Activated CD4-positive, alpha-beta T cell treated with anti-CD3 and anti-CD28 coated beads for 48 hours (primary cell): ENCODE data around the gene GTF2H1.

Source experiments
- DNase-seq: peaks from one replicate; pipeline ENCODE4 v3.0.0-alpha.2; 2020

Gene GTF2H1

GRCh38 chr11:18321969-18322711 lies at the start of gene GTF2H1, which contains the start of gene HPS5:
TSS of gene GTF2H1 (plus strand) at chr11:18322567. CDS start at chr11:18333075, 10,508 bp downstream.
TSS of gene HPS5 (minus strand) at chr11:18322140. CDS start at chr11:18317858, 4,282 bp downstream.
- peak; percentile 96 for DNase-seq

GRCh38 chr11:18277565-18278271 lies 44.6 kb upstream of the GTF2H1 start:
- no peak for DNase-seq

- no peak for DNase-seq
These were observed 41.8 kb upstream of the GTF2H1 start for GRCh38 chr11:18280438-18281045.

- DNase-seq = no peak
These were observed 39.7 kb upstream of the GTF2H1 start for GRCh38 chr11:18282626-18283025.

GRCh38 chr11:18285841-18286240 lies 36.5 kb upstream of the GTF2H1 start:
- no peak for DNase-seq

GRCh38 chr11:18288911-18289310 lies 33.5 kb upstream of the GTF2H1 start:
- no peak for DNase-seq

- DNase-seq = peak; percentile 18
These were observed 27.5 kb upstream of the GTF2H1 start for GRCh38 chr11:18294862-18295261.

- no peak for DNase-seq
These were observed 27.1 kb upstream of the GTF2H1 start for GRCh38 chr11:18295316-18295715.

- no peak for DNase-seq
These were observed 22.6 kb upstream of the GTF2H1 start for GRCh38 chr11:18299721-18300120.

- DNase-seq = no peak
These were observed 17.6 kb upstream of the GTF2H1 start for GRCh38 chr11:18304745-18305144.

GRCh38 chr11:18307461-18308139 lies 14.8 kb upstream of the GTF2H1 start:
- DNase-seq = no peak

- DNase-seq = no peak
These were observed 14.1 kb upstream of the GTF2H1 start for GRCh38 chr11:18308242-18308641.

- DNase-seq = no peak
These were observed 12.7 kb upstream of the GTF2H1 start for GRCh38 chr11:18309691-18310090.

- DNase-seq = no peak
These were observed 11.5 kb upstream of the GTF2H1 start for GRCh38 chr11:18310800-18311340.

GRCh38 chr11:18312012-18312411 lies 10.4 kb upstream of the GTF2H1 start:
- DNase-seq = no peak

GRCh38 chr11:18312663-18313420 lies 9.5 kb upstream of the GTF2H1 start:
- no peak for DNase-seq

GRCh38 chr11:18313965-18314763 lies 8.2 kb upstream of the GTF2H1 start:
- no peak for DNase-seq

GRCh38 chr11:18314784-18315523 lies 7.4 kb upstream of the GTF2H1 start:
- DNase-seq = no peak

GRCh38 chr11:18315893-18316292 lies 6.5 kb upstream of the GTF2H1 start:
- no peak for DNase-seq

- no peak for DNase-seq
These were observed 4.8 kb upstream of the GTF2H1 start for GRCh38 chr11:18317551-18317950.

GRCh38 chr11:18319914-18320313 lies 2.5 kb upstream of the GTF2H1 start:
- DNase-seq = no peak
